HepG2 (cell line): ENCODE measurements around the gene FLYWCH1. TPM values are rescaled to one million over a fixed set of nuclear protein-coding genes. Genes with fewer than 3 reads are reported as not detected.

Experiments
- ARID3A ChIP-seq: IDR thresholded peaks from 2 replicates; pipeline ENCODE4 v1.6.1; 2012; ENCODE audit warnings: low read depth, low read length, improper control_type of control experiment
- BCL3 ChIP-seq: sonication (generic); formaldehyde crosslinking; IDR thresholded peaks from 2 replicates; pipeline ENCODE4 v1.5.1; 2020; ENCODE audit warnings: mild to moderate bottlenecking, missing genetic modification reagents, moderate library complexity
- CREM ChIP-seq, 2 experiments: sonication (generic) in 1 of 2; formaldehyde crosslinking in 1 of 2; IDR thresholded peaks; 2 replicates each; pipeline versions ENCODE4 v1.4.0 to v1.6.1; 2016 to 2020; ENCODE audit warnings: antibody characterized with exemption in 1 of 2, mild to moderate bottlenecking in 1 of 2, missing genetic modification reagents in 1 of 2
- GABPB1 ChIP-seq: IDR thresholded peaks from 2 replicates; pipeline ENCODE4 v1.6.1; 2016; ENCODE audit warnings: mild to moderate bottlenecking, missing genetic modification reagents, moderate library complexity, missing compliant biosample characterization
- GPN1 ChIP-seq: sonication (generic); formaldehyde crosslinking; IDR thresholded peaks from 2 replicates; pipeline ENCODE4 v1.5.1; 2020; ENCODE audit warnings: missing genetic modification reagents, borderline replicate concordance
- HES4 ChIP-seq: sonication (generic); formaldehyde crosslinking; IDR thresholded peaks from 2 replicates; pipeline ENCODE4 v1.9.0; 2021; ENCODE audit warnings: mild to moderate bottlenecking, missing genetic modification reagents, borderline replicate concordance
- MEF2D ChIP-seq: sonication (generic); formaldehyde crosslinking; IDR thresholded peaks from 2 replicates; pipeline ENCODE4 v1.5.1; 2020; ENCODE audit warnings: mild to moderate bottlenecking, missing genetic modification reagents
- MLXIP ChIP-seq: sonication (generic); formaldehyde crosslinking; IDR thresholded peaks from 2 replicates; pipeline ENCODE4 v1.9.0; 2021; ENCODE audit warnings: missing genetic modification reagents, borderline replicate concordance
- NAIF1 ChIP-seq: sonication (generic); formaldehyde crosslinking; IDR thresholded peaks from 2 replicates; pipeline ENCODE4 v1.5.0; 2020; ENCODE audit warnings: mild to moderate bottlenecking, missing genetic modification reagents, borderline replicate concordance
- PBX2 ChIP-seq: IDR thresholded peaks from 2 replicates; pipeline ENCODE4 v1.6.1; 2016; ENCODE audit warnings: control low read depth
- POGZ ChIP-seq: sonication (generic); formaldehyde crosslinking; IDR thresholded peaks from 2 replicates; pipeline ENCODE4 v1.4.0; 2020; ENCODE audit warnings: mild to moderate bottlenecking, missing genetic modification reagents
- TMF1 ChIP-seq: sonication (generic); formaldehyde crosslinking; IDR thresholded peaks from 2 replicates; pipeline ENCODE4 v1.8.1; 2022; ENCODE audit warnings: low read depth, missing genetic modification reagents
- YEATS2 ChIP-seq: sonication (generic); formaldehyde crosslinking; IDR thresholded peaks from 2 replicates; pipeline ENCODE4 v1.4.0; 2020; ENCODE audit warnings: missing genetic modification reagents, borderline replicate concordance
- ZFY ChIP-seq: sonication (generic); formaldehyde crosslinking; IDR thresholded peaks from 2 replicates; pipeline ENCODE4 v1.4.0; 2020; ENCODE audit warnings: missing genetic modification reagents
- ZMYM4 ChIP-seq: sonication (generic); formaldehyde crosslinking; IDR thresholded peaks from 2 replicates; pipeline ENCODE4 v1.8.1; 2023; ENCODE audit warnings: mild to moderate bottlenecking, missing genetic modification reagents
- ZNF235 ChIP-seq: sonication (generic); formaldehyde crosslinking; IDR thresholded peaks from 2 replicates; pipeline ENCODE4 v1.8.1; 2023; ENCODE audit warnings: mild to moderate bottlenecking, missing genetic modification reagents, borderline replicate concordance
- ZNF280D ChIP-seq: sonication (generic); formaldehyde crosslinking; IDR thresholded peaks from 2 replicates; pipeline ENCODE4 v1.5.1; 2020; ENCODE audit warnings: mild to moderate bottlenecking, missing genetic modification reagents
- ZNF337 ChIP-seq: sonication (generic); formaldehyde crosslinking; IDR thresholded peaks from 2 replicates; pipeline ENCODE4 v1.5.1; 2020; ENCODE audit warnings: missing genetic modification reagents, low read depth, mild to moderate bottlenecking, borderline replicate concordance
- polyA plus RNA-seq, 8 experiments: library from polyadenylated mRNA; depleted of rRNA in 3 of 8; stranded (reverse) in 7 of 8; unstranded in 1 of 8; fragments of >200 nt; fragmentation: Illumina TruSeq in 4 of 8; extraction: Trizol in 4 of 8; gene quantifications; 2 replicates each; pipeline versions ENCODE4 v1.2.1 to v1.2.3, GENCODE V29; 2011 to 2016; ENCODE audit warnings: low read depth in 4 of 8, missing spikeins in 1 of 8, mixed read lengths in 1 of 8; ENCODE audit not compliant: insufficient read depth in 1 of 8
- total RNA-seq, 5 experiments: library from RNA; depleted of rRNA; stranded (reverse); fragments of >200 nt; fragmentation: Illumina TruSeq; extraction: Trizol; gene quantifications; 2 replicates each; pipeline ENCODE4 v1.2.3, GENCODE V29; 2016; ENCODE audit warnings: low read depth in 1 of 5

The FLYWCH1 gene
- total and polyA plus RNA-seq, 2 of the 13 experiments (the other 11 are each of a cell fraction or from before 2014, with no cell fraction given), result 7.3 to 12.4 TPM

- no peak for TF ChIP-seq ZNF280D (CRISPR knock-in tag)
- no peak for TF ChIP-seq TMF1
- peak; percentile 72; the same call in 1 of the 2 replicates for TF ChIP-seq ZMYM4 (CRISPR knock-in tag)
- no peak for TF ChIP-seq NAIF1 (CRISPR knock-in tag)
- TF ChIP-seq ZNF337 (CRISPR knock-in tag), result 0 out of 2 replicates have a peak, but pooled peaks have one; percentile 16
- no peak for TF ChIP-seq BCL3 (CRISPR knock-in tag)
- no peak for TF ChIP-seq MLXIP
- peak; percentile 45; the same call in 1 of the 2 replicates for TF ChIP-seq ARID3A
- TF ChIP-seq ZFY (CRISPR knock-in tag), result peak; percentile 83
- TF ChIP-seq HES4 (CRISPR knock-in tag), result no peak
- TF ChIP-seq POGZ, result peak; percentile 75
- TF ChIP-seq PBX2 (CRISPR knock-in tag), result no peak
- TF ChIP-seq YEATS2 (CRISPR knock-in tag), result peak; percentile 82
- TF ChIP-seq MEF2D (CRISPR knock-in tag), result 0 out of 2 replicates have a peak, but pooled peaks have one; percentile 66
- no peak for TF ChIP-seq GPN1 (CRISPR knock-in tag)
- TF ChIP-seq ZNF235 (CRISPR knock-in tag), result no peak
- peak; percentile 84 for TF ChIP-seq GABPB1 (CRISPR knock-in tag)
- TF ChIP-seq CREM (IDR thresholded peaks at IDR 0.05), result 0 out of 2 replicates have a peak, but pooled peaks have one; percentile 18
- no peak for TF ChIP-seq CREM (CRISPR knock-in tag; IDR thresholded peaks at IDR 0.05)
Observed at GRCh38 chr16:2911638-2912329, at the start of gene FLYWCH1 (continued).
